GM15510 (cell line): ENCODE data around the gene AFF2.

ENCODE experiments used
- POLR2A ChIP-seq: IDR thresholded peaks from 3 replicates; pipeline ENCODE4 v1.6.1; 2011; ENCODE audit warnings: borderline replicate concordance; ENCODE audit not compliant: insufficient read length; ENCODE audit errors: extremely low read depth

Gene AFF2

DNA sequence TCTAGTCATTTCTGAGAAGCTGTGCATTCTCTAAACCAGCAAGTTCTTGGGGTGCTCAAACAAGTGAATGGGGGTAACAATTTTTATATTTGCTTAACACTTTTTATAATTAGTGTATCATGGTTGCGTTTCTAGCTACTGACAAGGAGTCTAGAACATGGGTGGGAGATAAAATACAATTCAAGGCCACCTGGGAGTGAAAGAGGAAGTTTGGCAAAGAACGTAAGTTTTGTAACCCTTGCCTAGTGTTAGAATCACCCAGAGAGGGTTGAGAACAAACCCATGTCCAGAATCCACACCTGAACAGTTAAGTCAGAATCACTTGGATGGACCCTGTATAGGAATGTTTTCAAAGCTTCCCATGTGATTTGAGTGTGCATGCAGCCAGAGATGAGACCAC, 92.7 kb downstream of the AFF2 start:
- no peak for TF ChIP-seq POLR2A

DNA sequence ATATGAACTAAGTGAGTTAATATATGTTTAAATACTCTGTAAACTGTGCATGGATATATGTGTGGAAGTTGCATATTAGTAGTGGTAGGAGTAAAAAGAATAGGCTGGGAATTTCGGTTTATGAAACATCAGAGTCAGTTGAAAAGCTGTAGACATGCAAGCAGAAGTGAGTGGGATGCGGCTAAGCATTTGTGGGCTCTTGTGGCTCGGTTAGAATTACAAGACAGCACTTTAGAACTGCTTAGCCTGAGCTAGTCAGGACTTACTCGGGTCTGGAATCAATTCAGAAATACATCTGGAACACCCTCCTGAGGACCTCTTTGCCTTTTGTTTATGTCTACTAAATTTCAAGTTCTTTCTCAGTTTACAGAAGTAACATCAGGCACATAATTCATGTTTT, 93.6 kb downstream of the AFF2 start:
- TF ChIP-seq POLR2A = no peak

DNA sequence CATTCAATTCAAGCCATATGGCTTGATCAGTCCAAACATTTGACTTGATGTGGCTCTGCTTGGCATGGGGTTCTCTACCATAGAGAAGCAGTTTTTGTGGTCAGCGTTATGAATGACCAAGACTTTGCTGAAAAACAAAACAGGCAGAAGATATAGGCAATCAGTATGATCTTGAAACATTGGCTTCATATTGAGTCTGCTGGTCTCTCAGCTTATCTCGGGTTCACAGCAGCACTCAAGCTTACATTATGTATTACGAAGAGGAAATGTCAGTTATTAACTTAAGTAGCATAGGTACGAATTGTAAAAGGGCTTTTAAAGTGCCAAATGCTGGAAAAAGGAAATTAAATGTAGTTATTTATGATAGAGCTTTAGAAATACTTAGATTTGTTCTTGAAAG, 99.0 kb downstream of the AFF2 start:
- TF ChIP-seq POLR2A = no peak

DNA sequence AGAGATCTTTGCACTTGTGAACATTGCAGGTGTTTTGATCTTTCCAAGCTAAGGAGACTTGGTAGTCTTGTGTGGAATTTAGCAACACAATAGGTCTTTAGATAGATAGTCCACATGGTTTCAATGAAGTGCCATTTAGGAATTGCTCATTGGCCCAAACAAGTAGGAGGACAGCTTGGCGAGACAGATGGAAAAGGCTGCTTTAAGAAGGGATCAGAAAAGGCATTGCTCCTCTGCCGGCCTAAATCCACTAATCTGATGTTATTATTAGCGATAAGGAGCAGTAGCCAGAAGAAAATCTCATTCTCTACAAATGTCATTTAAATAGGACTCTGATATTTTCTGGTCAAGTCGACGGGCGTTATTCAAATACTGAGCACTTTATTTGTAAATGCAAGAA, 99.7 kb downstream of the AFF2 start:
- TF ChIP-seq POLR2A = no peak

DNA sequence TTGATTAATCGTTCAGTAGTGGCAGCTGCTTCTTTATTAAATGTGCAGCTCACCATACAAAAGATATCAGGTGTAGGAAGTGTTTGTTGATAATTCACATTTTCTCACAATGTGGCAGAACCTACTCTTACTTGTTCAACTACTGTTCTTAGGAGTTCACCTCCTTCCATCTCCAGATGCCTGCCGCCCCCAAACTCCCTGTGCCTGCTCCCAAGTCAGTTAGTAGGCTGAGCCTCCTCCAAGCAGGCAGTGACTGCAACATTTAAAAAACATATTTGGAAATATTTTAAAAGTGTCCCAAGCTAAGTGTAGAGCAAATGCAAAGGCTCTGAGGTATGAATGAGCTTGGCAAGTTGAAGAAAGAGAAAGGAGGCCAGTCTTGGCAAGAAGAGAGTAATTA, 100.2 kb downstream of the AFF2 start:
- no peak for TF ChIP-seq POLR2A

DNA sequence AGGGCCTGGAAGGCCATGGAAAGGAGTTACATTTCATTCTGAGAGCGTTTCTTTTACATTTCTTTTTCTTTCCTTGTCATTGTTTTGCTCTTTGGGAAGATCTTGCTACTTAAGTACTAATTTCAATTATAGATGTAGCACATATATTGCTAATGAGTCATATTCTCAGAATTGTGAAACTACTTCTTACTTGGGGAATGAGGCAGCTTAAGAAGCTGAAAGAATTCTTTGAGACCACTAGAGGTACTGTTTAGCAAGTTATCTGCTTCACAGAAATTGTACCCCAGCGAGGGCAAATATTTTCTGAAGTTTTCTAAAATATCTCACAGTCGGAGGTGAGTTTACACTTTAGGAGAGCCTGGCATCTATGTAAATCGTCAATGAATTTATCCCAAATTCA, 100.6 kb downstream of the AFF2 start:
- no peak for TF ChIP-seq POLR2A

DNA sequence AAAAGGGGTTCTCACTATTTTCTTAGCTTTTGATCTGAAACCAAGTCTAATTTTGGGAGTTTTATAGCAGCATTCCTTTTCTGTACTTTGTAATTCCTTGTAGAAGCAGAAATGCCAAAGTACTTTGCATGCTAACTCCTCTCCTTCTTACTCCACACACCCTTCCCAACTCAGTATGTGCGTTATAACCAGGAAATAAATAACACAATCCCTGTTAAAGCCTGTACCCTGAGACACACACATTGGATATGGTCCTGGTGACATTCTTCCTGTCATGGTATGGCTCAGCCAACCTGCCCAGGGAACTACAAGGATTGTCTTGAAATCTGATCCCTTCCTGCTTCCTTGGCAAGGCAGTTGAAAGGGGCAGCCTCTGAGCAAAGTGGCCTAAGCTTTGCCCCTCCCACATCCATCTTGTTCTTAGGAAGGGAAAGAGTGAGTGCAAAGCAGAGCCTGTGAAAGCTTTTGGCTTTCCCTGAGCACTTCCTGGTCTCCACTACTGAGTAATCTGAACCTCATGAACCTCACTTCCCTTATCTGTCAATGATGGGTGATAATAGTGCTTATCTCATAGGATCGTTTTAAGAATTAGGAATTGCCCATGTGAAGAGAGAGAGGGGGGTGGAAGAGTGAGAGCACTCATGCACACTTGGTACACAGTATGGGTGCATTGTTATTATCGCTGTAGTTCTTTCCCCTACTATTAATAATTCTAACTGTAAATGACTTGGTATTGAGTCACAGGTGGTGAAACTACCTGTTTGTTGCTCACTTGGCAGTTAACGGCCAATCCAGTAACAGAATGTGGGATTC, 109.3 kb downstream of the AFF2 start:
- no peak for TF ChIP-seq POLR2A

DNA sequence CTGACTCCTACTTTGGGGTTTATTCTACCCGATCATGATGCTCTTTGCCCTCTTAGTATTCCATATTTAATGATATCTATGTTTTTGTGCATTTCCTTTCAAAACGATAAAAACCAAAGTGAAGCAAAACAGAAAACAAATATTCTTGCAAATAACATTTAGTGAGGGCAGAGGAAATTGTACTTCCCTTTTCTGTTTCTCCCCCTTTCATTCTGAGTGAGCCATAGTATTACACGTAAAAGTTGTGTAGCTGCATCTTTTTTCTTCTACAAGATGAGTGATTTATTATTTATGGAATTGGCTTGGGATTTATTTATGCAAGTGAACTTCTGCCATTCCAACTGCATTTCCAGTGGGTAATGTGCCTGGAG, 109.9 kb downstream of the AFF2 start:
- no peak for TF ChIP-seq POLR2A

DNA sequence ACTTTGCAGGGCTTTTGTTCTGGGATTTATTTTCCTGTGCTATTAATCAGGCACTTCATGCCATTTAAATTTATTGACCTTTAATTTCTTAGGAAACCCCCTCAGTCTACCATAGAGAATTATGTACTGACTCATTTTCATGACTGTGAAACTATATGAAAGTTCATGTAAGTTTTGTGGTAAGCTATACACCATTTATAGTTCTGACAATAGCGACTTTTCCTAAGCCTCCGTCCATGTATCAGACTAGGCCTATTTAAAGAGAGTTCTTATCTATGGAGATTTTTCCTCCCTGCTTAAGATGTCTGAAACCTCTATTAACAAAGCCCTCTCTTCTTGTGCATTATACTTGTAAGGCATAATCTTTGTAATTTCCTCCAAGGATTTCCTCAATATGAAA, 111.6 kb downstream of the AFF2 start:
- no peak for TF ChIP-seq POLR2A

DNA sequence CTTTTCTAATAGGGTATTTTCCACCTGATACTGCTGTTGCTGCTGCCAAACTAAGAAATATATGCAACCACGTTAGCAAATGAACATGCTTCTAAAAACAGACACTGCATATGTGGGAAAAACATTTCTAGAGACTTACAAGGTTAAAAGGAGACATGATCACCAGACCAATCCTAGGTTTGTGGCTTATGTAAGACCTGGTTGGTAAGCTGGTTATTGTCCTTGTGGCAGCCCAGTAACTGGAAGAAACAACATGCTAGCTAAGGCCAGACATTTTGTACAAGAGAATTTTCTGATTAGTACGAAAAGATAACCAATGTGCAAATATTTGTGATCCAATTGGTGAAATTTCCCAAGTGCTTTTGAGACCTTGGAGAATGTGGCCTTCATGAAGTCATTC, 112.0 kb downstream of the AFF2 start:
- TF ChIP-seq POLR2A = no peak

DNA sequence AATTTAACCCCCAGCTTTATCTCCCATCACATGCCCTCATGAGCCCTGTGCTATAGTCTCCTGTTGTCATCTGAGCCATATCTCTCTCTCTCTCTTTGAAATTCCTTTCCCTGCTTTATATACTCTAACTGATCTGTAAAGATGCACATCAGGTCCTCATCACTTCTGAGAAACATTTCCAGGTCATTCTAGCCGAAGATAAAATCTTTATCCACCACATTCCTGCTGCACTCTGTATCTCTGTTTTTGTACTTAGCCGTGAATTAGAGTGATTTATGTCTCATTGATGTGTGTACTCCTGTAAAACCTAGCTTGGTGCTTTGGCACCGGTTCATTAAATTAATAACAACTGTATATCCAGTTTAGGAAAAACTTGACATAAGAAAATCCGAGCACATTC, 113.2 kb downstream of the AFF2 start:
- no peak for TF ChIP-seq POLR2A

DNA sequence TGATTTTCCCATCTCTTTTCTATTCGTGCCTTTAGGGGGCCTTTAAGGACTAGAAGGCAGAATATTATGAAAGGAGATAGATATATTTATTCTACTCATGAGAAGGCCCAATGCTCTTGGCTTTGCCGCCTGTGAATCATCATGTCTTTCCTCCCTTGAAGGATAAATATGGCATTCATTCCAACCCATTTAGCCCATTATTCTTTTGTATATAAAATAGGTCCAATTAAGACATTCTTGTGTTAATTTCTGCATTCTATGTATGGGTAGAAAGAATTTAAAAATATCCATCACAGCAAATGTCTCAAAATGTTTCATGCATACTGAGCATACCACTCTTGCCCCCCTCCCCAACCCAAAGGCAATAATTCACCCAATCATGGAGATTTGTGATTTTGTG, 115.1 kb downstream of the AFF2 start:
- no peak for TF ChIP-seq POLR2A

DNA sequence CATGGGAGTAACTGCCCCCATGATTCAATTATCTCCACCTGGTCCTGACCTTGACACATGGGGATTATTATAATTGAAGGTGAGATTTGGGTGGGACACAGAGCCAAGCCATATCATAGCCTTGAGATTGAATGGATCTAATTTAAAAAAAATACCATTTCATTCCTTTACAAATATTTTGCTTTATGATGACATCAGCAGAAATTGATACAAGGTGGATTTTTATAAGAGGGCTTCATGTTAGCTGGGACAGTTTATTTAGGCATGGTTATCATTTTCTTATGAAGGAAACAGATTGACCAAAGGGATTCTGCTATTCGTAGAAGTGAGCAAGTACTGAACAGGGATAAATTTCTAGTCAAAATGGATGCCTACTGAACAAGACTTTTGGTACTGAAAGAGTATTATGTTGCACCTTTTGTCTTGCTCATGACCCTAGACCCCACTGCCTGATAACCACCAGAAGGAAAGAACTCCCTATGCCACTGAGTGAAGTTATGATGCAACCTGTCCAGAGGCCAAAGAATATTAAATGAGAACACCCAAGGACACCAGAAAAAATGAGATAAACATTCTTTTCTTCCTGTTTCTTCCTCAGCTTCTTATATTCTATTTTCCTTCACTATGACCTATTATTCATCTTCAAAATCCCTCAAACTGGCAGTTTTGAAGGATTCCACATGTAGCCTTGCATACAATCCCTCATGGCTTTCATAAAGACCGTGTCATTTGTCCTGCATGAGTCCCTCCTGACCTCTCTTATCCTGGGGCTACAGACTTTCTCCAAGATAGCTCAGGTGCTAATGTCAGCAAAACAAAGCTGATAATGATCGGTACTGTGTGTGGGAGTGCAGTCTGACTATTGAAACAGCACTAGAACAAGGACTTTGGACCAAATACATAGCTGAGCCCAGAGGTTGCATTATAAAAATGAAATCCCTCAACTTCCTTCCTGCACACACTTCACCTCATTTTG, 118.3 kb downstream of the AFF2 start:
- no peak for TF ChIP-seq POLR2A

DNA sequence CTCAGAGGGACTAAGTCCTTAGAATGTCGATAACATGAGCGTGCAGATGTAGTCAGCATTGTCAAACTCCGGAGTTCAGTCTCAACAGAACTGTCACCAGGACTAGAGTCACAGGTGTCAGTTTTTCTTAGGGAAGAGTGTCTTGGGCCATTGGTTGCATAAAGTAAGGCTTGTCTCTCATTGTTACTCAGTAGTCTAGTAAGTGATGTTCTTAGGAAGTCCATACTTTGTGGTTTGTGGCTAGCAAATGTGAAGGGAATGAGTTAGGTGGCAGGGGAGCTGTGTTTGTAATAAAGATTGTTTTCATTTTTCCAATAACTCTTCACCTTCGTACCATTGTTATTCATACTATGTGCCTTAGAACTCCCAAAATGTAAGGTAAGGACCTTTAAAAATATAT, 119.6 kb downstream of the AFF2 start:
- TF ChIP-seq POLR2A = no peak

DNA sequence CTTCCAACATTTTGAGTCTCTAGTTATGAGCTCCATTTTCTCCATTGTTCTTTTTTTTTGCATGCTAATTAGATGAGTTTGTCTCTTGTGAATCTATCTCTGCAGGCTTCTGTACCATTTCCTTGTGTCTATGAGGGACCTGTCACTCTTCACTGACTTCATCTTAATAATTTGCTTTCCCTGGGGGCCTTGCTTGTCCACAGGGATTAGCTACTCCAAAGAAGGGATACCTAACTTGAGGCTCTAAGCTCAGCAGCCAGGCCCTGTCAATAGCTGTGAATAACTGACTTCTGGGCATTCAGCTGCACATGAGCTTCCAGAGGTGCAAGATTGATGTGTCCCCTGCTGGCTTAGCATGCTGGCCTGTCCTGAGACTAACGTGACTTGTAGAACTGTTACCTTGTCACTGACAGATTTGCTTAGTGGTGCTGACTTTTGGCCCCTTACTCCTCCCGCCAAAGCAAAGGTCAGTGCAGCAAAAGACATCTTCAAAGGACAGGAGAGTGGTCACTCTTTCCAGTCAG, 124.6 kb downstream of the AFF2 start:
- no peak for TF ChIP-seq POLR2A
